GM18519 (cell line): ENCODE results near the gene LRRC8C.
"Not testable (repeated sequence)": the region's sequence is repeated elsewhere in the genome, so short reads cannot be mapped to it uniquely, and the experiment has no call there.

ENCODE experiments used
- ATAC-seq: cut with Tn5 transposase; IDR thresholded peaks from one replicate; pipeline ENCODE4 v1.9.1; 2021; ENCODE audit warnings: mild to moderate bottlenecking, moderate library complexity; ENCODE audit not compliant: unreplicated experiment, low FRiP score

The LRRC8C gene

GRCh38 chr1:89607586-89608318 lies 25.2 kb upstream of the LRRC8C start:
- ATAC-seq: no peak

GRCh38 chr1:89608319-89608983 lies 24.5 kb upstream of the LRRC8C start:
- ATAC-seq: no peak

GRCh38 chr1:89608984-89609725 lies 23.8 kb upstream of the LRRC8C start:
- no peak for ATAC-seq

GRCh38 chr1:89609781-89610456 lies 23.0 kb upstream of the LRRC8C start:
- ATAC-seq: no peak

GRCh38 chr1:89610457-89611011 lies 22.4 kb upstream of the LRRC8C start:
- ATAC-seq: no peak

- peak; percentile 97 for ATAC-seq
Observed at GRCh38 chr1:89611721-89612120, 21.2 kb upstream of the LRRC8C start.

GRCh38 chr1:89613928-89614327 lies 19.0 kb upstream of the LRRC8C start:
- ATAC-seq: no peak

- ATAC-seq: no peak
Observed at GRCh38 chr1:89615676-89616598, 17.0 kb upstream of the LRRC8C start.

GRCh38 chr1:89616844-89617627 lies 15.9 kb upstream of the LRRC8C start:
- ATAC-seq: no peak

- ATAC-seq: no peak
Observed at GRCh38 chr1:89620664-89621063, 12.3 kb upstream of the LRRC8C start.

GRCh38 chr1:89622895-89623294 lies 10.0 kb upstream of the LRRC8C start:
- no peak for ATAC-seq

GRCh38 chr1:89624314-89624713 lies 8.6 kb upstream of the LRRC8C start:
- no peak for ATAC-seq

- ATAC-seq: no peak
Observed at GRCh38 chr1:89624715-89625323, 8.1 kb upstream of the LRRC8C start.

GRCh38 chr1:89627596-89627962 lies 5.3 kb upstream of the LRRC8C start:
- no peak for ATAC-seq

GRCh38 chr1:89629146-89629545 lies 3.8 kb upstream of the LRRC8C start:
- no peak for ATAC-seq

GRCh38 chr1:89629600-89629999 lies 3.3 kb upstream of the LRRC8C start:
- ATAC-seq: not testable (repeated sequence)

- ATAC-seq: no peak
Observed at GRCh38 chr1:89630048-89630447, 2.9 kb upstream of the LRRC8C start.
